ENCODE measurements around the gene WDR31.

- no peak for TF ChIP-seq CTCF (IDR thresholded peaks at IDR 0.05)
- TF ChIP-seq ZFX (IDR thresholded peaks at IDR 0.05; ENCODE audit: borderline replicate concordance), result no peak
Observed at GRCh38 chr9:113356686-113357292, 16.7 kb upstream of the WDR31 start.

Data from 22Rv1 (cell line).